Duodenal mucosa (tissue), 2 donors: ENCODE data around the gene JOSD2.

Experiments
- H3K27ac ChIP-seq: one replicate; pipeline ENCODE4 v1.7.0; 2013; ENCODE audit warnings: low read depth, low read length
- H3K27me3 ChIP-seq, 2 donors: one replicate each; pipeline ENCODE4 v1.7.0; 2013; ENCODE audit warnings: low read length in 2 of 2, control low read depth in 1 of 2; ENCODE audit not compliant: insufficient read depth in 2 of 2, control insufficient read depth in 1 of 2
- H3K36me3 ChIP-seq, 2 donors: one replicate each; pipeline ENCODE4 v1.7.0; 2013; ENCODE audit warnings: low read length in 2 of 2, control low read depth in 1 of 2; ENCODE audit not compliant: insufficient read depth in 2 of 2, control insufficient read depth in 1 of 2
- H3K4me1 ChIP-seq, 2 donors: one replicate each; pipeline ENCODE4 v1.7.0; 2013; ENCODE audit warnings: low read length in 2 of 2, control low read depth in 1 of 2; ENCODE audit not compliant: insufficient read depth in 2 of 2, control insufficient read depth in 1 of 2
- H3K4me3 ChIP-seq, 2 donors: one replicate each; pipeline ENCODE4 v1.7.0; 2013; ENCODE audit warnings: low read length in 2 of 2, low read depth in 1 of 2
- H3K9ac ChIP-seq, 2 donors: one replicate each; pipeline ENCODE4 v1.7.0; 2013; ENCODE audit warnings: low read length in 2 of 2, low read depth in 1 of 2
- H3K9me3 ChIP-seq, 2 donors: one replicate each; pipeline ENCODE4 v1.7.0; 2013; ENCODE audit warnings: low read length in 2 of 2, control low read depth in 1 of 2; ENCODE audit not compliant: control insufficient read depth in 1 of 2

The JOSD2 gene

DNA sequence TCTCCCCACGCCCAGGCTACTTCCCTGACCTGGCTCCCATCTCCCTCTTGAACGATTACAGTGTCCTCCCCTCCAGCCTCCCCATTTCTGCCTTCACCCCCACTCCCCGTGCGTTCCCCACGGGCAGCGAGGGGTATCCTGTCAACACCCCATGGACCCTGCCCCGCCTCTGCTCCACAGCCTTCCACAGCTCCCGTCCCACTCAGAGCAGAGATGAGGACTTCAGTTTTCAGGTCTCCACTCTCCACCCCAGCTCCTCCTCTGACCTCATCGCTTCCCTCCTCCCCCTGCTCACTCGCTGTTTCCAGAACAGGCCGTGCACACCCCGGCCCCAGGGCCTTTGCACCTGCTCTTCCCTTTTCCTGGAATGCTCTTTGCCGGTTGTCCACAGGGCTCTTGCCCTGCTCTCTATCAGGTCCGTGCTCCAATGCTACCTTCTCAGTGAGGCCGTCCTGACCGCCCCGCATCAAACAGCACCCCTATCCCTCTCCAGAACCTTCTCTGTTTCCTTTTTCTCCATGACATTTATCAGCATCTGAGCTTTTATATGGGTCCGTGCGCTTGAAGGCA, 42.2 kb upstream of the JOSD2 start:
- H3K9ac ChIP-seq = no peak overlapping the region
- H3K9me3 ChIP-seq = no peaks in the 10 kb centered on the region
- peaks cover 0 to 6% of the 10 kb centered on the region in 2 donors for H3K4me1 ChIP-seq
- H3K36me3 ChIP-seq = no peaks in the 10 kb centered on the region
- H3K27me3 ChIP-seq = peaks cover 17 to 27% of the 10 kb centered on the region in 2 donors
- no peak overlapping the region for H3K27ac ChIP-seq
- no peak overlapping the region for H3K4me3 ChIP-seq

DNA sequence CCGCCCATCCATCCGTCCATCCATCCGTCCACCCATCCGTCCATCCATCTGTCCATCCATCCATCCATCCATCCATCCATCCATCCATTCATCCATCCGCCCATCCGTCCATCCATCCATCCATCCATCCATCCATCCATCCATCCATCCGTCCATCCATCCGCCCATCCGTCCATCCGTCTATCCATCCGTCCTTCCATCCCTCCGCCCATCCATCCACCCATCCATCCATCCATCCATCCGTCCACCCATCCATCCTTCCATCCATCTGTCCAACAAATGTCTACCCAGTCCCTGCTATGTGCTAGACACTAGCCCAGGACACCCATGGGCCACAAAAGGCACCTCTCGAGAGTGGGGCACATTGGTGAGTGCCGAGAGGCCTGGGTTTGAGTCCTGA, 41.5 kb upstream of the JOSD2 start:
- Histone ChIP-seq H3K27ac (no peak overlapping the region), H3K36me3 (no peaks in the 10 kb centered on the region), H3K4me3 (no peak overlapping the region), H3K4me1 (peaks cover 0 to 6% of the 10 kb centered on the region in 2 donors), H3K27me3 (peaks cover 17 to 27% of the 10 kb centered on the region in 2 donors), H3K9me3 (no peaks in the 10 kb centered on the region), H3K9ac (no peak overlapping the region)

GRCh38 chr19:50551715-50552187, 40.8 kb upstream of the JOSD2 start:
- Histone ChIP-seq H3K4me1 (peaks cover 0 to 6% of the 10 kb centered on the region in 2 donors), H3K4me3 (no peak overlapping the region), H3K27ac (no peak overlapping the region), H3K9ac (no peak overlapping the region), H3K27me3 (peaks cover 12 to 24% of the 10 kb centered on the region in 2 donors), H3K36me3 (no peaks in the 10 kb centered on the region), H3K9me3 (no peaks in the 10 kb centered on the region)

- H3K27ac ChIP-seq = no peak overlapping the region
- H3K9me3 ChIP-seq = no peaks in the 10 kb centered on the region
- H3K9ac ChIP-seq = no peak overlapping the region
- H3K4me1 ChIP-seq = peaks cover 0 to under 1% of the 10 kb centered on the region in 2 donors
- peaks cover 12 to 20% of the 10 kb centered on the region in 2 donors for H3K27me3 ChIP-seq
- no peaks in the 10 kb centered on the region for H3K36me3 ChIP-seq
- H3K4me3 ChIP-seq = no peak overlapping the region
Measured at GRCh38 chr19:50551034-50551714, 40.2 kb upstream of the JOSD2 start.

GRCh38 chr19:50550594-50550966, 39.6 kb upstream of the JOSD2 start:
- Histone ChIP-seq H3K4me3 (no peak overlapping the region), H3K4me1 (no peaks in the 10 kb centered on the region), H3K36me3 (no peaks in the 10 kb centered on the region), H3K27me3 (peaks cover 6 to 20% of the 10 kb centered on the region in 2 donors), H3K9me3 (no peaks in the 10 kb centered on the region), H3K27ac (no peak overlapping the region), H3K9ac (no peak overlapping the region)

DNA sequence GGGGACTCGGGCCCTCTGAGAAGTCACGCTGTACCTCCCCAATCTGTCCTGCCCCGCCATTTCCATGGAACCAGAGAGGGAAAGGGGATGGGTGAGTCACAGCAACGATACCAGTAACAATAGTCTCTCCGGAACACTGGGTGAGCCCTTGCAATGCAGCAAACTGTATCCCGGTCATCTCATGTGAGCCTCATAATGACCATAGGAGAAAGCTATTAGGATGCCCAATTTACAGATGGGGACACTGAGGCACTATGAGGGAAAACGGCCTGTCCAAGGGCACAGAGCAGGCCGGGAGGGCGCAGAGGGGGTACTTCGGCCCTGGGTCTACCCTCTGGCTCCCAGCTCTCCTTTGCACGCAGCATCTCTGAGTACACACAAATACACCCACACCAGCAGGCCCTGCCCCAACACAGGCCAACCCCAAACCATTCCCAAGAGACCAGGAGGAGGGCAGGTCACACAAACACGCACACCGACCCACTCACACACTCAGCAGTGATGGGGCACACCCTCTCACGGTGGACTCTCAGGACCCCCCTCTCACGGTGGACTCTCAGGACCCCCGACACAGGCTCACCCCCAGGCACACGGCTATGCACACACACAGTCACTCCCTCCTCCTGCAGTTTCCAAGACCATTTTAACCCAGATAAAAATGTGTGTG, 39.1 kb upstream of the JOSD2 start:
- H3K27ac ChIP-seq = no peak overlapping the region

DNA sequence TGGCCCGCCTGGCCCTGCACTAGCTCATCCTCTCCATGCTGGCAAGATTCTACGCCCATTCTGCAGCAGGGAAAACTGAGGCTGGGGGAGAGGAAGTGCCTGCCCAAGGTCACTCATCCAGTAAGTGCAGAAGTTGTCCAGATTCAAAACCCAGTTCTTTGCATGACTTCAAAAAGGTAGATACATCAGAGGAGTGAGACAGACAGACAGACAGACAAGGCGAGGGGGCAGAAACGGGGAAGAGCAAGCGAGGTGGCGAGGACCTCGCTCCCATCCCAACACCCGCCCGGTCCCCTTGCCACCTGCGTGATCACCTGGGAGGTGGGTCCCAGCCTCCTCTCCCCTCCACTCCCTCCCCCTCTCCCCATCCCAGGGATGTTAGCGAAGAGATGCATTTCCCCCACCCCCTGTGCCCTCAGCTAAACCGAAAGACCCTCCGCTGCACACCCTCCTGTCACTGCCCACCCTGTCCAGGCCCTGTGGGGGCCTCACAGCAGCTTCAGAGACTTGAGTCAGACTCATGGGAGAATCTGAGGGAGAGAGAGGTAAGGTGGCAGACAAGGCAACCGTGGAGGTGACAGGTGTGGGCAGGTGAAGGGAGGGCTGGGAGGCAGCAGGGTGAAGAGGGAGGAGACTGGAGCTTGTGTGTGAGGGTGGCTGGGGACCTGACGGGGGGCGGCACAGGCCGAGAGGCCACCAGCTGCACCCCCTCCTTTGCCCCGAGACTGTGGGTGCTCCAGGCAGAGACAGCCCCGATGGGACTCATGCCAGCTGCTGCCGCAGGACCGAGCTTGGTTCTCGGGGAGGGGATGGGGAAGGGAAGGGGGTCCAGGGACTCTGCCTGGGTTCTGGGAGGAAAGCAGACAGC, 38.3 kb upstream of the JOSD2 start:
- Histone ChIP-seq H3K4me3 (no peak overlapping the region), H3K27ac (no peak overlapping the region), H3K9me3 (no peaks in the 10 kb centered on the region), H3K9ac (no peak overlapping the region), H3K4me1 (no peaks in the 10 kb centered on the region), H3K36me3 (no peaks in the 10 kb centered on the region), H3K27me3 (peaks cover 0 to 8% of the 10 kb centered on the region in 2 donors)

More for the DNA sequence above, 39.1 kb upstream of the JOSD2 start:
- no peak overlapping the region for H3K4me3 ChIP-seq
- H3K9ac ChIP-seq = no peak overlapping the region
- no peaks in the 10 kb centered on the region for H3K9me3 ChIP-seq
- no peaks in the 10 kb centered on the region for H3K36me3 ChIP-seq
- peaks cover 1 to 15% of the 10 kb centered on the region in 2 donors for H3K27me3 ChIP-seq
- H3K4me1 ChIP-seq = no peaks in the 10 kb centered on the region

GRCh38 chr19:50548191-50549058, 37.4 kb upstream of the JOSD2 start:
- Histone ChIP-seq H3K27ac (no peak overlapping the region), H3K4me3 (no peak overlapping the region), H3K9me3 (no peaks in the 10 kb centered on the region), H3K4me1 (no peaks in the 10 kb centered on the region), H3K36me3 (no peaks in the 10 kb centered on the region), H3K27me3 (peaks cover 0 to 5% of the 10 kb centered on the region in 2 donors), H3K9ac (no peak overlapping the region)

DNA sequence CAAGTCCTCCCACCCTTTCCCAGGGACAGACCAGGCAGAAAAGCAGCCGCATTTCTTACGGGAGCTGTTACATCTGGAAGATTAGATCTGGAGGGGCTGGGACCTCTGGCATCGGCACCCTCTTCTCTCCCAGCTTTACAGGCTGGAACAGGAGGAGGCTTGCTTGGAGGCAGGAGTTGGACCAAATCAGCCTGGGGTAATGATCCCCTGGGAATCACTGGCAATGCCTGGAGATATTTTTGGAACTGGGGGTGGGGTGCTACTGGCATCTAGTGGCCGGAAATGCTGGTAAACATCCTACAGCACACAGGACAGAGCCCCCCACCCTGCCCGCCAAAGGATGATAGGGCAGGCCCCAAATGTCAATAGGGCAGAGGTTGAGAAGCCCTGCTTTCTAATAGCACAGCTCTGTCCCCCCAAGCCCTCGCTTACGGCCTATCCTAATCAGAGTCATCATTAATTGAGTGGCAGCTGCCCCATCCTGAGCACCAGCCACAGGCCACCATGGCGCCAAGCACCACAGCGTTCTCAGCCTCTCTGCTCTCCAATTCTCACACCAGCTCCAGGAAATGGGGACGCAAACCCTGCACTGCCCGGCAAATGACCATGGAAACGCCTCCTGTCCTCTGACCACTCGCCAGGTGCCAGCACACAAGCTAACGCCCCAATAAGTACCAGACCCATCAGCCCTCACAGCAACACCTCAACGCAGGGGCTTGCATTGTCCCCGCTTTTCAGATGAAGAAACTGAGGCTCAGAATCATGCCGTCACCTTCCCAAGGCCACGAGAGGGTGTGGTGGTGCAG, 36.6 kb upstream of the JOSD2 start:
- Histone ChIP-seq H3K36me3 (no peaks in the 10 kb centered on the region), H3K27me3 (no peaks in the 10 kb centered on the region), H3K27ac (no peak overlapping the region), H3K4me1 (no peaks in the 10 kb centered on the region), H3K4me3 (no peak overlapping the region), H3K9me3 (no peaks in the 10 kb centered on the region), H3K9ac (no peak overlapping the region)
